ENCODE data around the gene GDAP1L1. TPM values are rescaled to one million over a fixed set of nuclear protein-coding genes. Genes with fewer than 3 reads are reported as not detected.

GDAP1L1 gene
- total RNA-seq, 2 donors from 2014 or later, result 1.5 TPM; not detected in 1

DNA sequence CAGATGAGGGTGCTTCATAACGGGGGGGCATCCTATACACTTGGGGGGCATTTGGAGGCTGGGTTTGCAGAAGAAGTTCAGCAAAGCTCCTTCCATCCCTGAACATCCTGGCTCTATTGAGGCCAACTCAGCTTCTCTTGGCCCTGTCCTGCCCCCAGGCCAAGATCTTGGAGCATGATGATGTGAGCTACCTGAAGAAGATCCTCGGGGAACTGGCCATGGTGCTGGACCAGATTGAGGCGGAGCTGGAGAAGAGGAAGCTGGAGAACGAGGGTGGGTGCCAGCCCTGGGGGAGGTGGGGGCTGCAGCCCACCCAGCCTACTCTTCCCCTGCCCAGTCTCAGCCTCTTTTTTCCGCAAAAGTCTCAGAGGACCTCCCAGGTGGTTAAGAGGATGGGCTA, 17.2 kb downstream of the GDAP1L1 start:
- no peaks in the 10 kb centered on the region for H3K9me3 ChIP-seq
- H3K27me3 ChIP-seq (replicated peaks; ENCODE audit: insufficient read depth), result no peaks in the 10 kb centered on the region
- WGBS, result 58% methylated on average over 5 of the region's 5 CpGs
- TF ChIP-seq POLR2A (IDR thresholded peaks at IDR 0.05), result no peak
- no peak for TF ChIP-seq POLR2AphosphoS5 (IDR thresholded peaks at IDR 0.05)
- TF ChIP-seq, protein P1, sequence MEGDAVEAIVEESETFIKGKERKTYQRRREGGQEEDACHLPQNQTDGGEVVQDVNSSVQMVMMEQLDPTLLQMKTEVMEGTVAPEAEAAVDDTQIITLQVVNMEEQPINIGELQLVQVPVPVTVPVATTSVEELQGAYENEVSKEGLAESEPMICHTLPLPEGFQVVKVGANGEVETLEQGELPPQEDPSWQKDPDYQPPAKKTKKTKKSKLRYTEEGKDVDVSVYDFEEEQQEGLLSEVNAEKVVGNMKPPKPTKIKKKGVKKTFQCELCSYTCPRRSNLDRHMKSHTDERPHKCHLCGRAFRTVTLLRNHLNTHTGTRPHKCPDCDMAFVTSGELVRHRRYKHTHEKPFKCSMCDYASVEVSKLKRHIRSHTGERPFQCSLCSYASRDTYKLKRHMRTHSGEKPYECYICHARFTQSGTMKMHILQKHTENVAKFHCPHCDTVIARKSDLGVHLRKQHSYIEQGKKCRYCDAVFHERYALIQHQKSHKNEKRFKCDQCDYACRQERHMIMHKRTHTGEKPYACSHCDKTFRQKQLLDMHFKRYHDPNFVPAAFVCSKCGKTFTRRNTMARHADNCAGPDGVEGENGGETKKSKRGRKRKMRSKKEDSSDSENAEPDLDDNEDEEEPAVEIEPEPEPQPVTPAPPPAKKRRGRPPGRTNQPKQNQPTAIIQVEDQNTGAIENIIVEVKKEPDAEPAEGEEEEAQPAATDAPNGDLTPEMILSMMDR (IDR thresholded peaks at IDR 0.05), result no peak
- H3K4me3 ChIP-seq, result no peak overlapping the region
- no peaks in the 10 kb centered on the region for H3K4me1 ChIP-seq (replicated peaks)
- H3K36me3 ChIP-seq, result no peaks in the 10 kb centered on the region
- H3K27ac ChIP-seq, result no peak overlapping the region
- intact Hi-C loops (cut with DNase I), result no loop called here
- no peak for DNase-seq (ENCODE audit: low spot score)

- Histone ChIP-seq H3K4me3 (no peak overlapping the region), H3K9me3 (no peaks in the 10 kb centered on the region), H3K27ac (no peak overlapping the region), H3K4me1 (replicated peaks) (no peaks in the 10 kb centered on the region), H3K36me3 (no peaks in the 10 kb centered on the region), H3K27me3 (replicated peaks; ENCODE audit: insufficient read depth) (no peaks in the 10 kb centered on the region)
- WGBS, result 93% methylated on average over 5 of the region's 5 CpGs
- intact Hi-C loops (cut with DNase I), result no loop called here
- DNase-seq (ENCODE audit: low spot score), result no peak
- TF ChIP-seq, protein P1 (IDR thresholded peaks at IDR 0.05), result no peak
- TF ChIP-seq POLR2AphosphoS5 (IDR thresholded peaks at IDR 0.05), result no peak
- no peak for TF ChIP-seq POLR2A (IDR thresholded peaks at IDR 0.05)
Measured at GRCh38 chr20:44268802-44269201, 21.7 kb downstream of the GDAP1L1 start.

- Histone ChIP-seq H3K36me3 (no peaks in the 10 kb centered on the region), H3K4me3 (no peak overlapping the region), H3K27ac (no peak overlapping the region), H3K4me1 (replicated peaks) (no peaks in the 10 kb centered on the region), H3K27me3 (replicated peaks; ENCODE audit: insufficient read depth) (no peaks in the 10 kb centered on the region), H3K9me3 (no peaks in the 10 kb centered on the region)
- intact Hi-C loops (cut with DNase I), result no loop called here
- TF ChIP-seq, protein P1 (IDR thresholded peaks at IDR 0.05), result no peak
- TF ChIP-seq POLR2AphosphoS5 (IDR thresholded peaks at IDR 0.05) (no peak), POLR2A (IDR thresholded peaks at IDR 0.05) (no peak)
- DNase-seq (ENCODE audit: low spot score), result no peak
- 67% methylated on average over 14 of the region's 14 CpGs for WGBS
Measured at GRCh38 chr20:44271915-44272663, 25.0 kb downstream of the GDAP1L1 start.

DNA sequence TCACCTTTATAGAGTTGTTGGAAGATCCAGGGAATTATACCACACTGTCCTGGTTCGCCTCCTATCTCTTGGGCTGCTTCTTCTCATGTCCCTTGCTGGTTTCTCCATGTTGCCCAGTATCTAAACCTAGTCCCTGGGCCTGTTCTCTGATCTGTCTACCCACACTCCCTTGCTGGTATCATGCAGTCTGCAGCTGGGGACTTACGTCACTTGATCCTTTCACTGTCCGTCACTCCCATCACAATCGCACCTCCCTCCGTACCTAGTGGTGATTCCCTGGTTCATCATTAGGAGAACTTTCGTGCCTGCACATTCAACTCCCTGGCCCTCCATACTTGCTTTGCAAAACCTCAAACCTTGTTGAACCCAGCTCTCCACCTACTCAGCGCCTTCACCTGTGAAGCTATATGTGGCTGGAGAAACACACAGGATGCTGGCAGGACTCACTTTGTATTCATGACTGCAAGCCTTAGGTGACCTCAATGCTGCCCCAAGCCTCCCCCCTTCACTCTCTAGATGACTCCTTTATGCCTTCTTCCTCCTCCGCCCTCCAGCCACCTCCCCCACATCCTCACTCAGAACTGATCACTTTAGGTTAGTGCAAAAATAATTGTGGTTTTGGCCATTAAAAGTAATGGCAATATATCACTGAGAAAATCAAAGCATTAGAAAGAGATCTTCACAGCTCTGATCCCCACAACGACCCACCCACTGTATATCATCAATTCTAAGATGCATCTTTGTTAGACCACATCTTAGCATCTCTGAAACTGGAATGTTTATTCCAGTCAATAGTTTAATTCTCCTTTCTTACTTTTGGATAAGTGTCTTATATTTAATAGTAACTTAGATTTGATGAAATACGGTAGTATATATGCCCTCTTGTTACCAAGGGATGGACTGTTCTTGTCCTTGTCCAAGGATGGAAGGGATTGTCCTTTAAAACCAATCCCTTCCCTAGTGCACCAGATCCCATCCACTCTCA, 26.4 kb downstream of the GDAP1L1 start:
- no peak overlapping the region for H3K4me3 ChIP-seq
- H3K4me1 ChIP-seq (replicated peaks), result no peaks in the 10 kb centered on the region
- H3K36me3 ChIP-seq, result no peaks in the 10 kb centered on the region
- no peak for DNase-seq (ENCODE audit: low spot score)
- H3K27me3 ChIP-seq (replicated peaks; ENCODE audit: insufficient read depth), result no peaks in the 10 kb centered on the region
- 92% methylated on average over 10 of the region's 10 CpGs for WGBS
- intact Hi-C loops (cut with DNase I), result no loop called here
- H3K27ac ChIP-seq, result no peak overlapping the region
- TF ChIP-seq, protein P1 (IDR thresholded peaks at IDR 0.05), result no peak
- TF ChIP-seq POLR2AphosphoS5 (IDR thresholded peaks at IDR 0.05) (no peak), POLR2A (IDR thresholded peaks at IDR 0.05) (no peak)
- no peaks in the 10 kb centered on the region for H3K9me3 ChIP-seq
